Adrenal gland (tissue), 12 donors: ENCODE results near the gene RAI14. TPM values are rescaled to one million over a fixed set of nuclear protein-coding genes. Genes with fewer than 3 reads are reported as not detected.

ENCODE experiments used
- DNase-seq, 7 donors: peaks; one replicate each; pipeline ENCODE4 v3.0.0-alpha.2; 2019 to 2020
- H3K27ac ChIP-seq, 5 donors: fragments of 200-600 bp; sonication (generic) in 4 of 5; 1 replicate in 3 of 5; 2 replicates in 2 of 5; pipeline versions ENCODE4 v1.5.1 to v1.8.0; 2016 to 2020; ENCODE audit warnings: mild to moderate bottlenecking in 1 of 5
- H3K27me3 ChIP-seq: fragments of 200-600 bp; 2 replicates; pipeline ENCODE4 v1.8.0; 2021
- H3K36me3 ChIP-seq, 2 donors: fragments of 200-600 bp; replicated peaks in 1 of 2; 1 replicate in 1 of 2; 2 replicates in 1 of 2; pipeline versions ENCODE4 v1.5.1 to v1.8.0; 2018 to 2022
- H3K4me1 ChIP-seq, 2 donors: fragments of 200-600 bp; replicated peaks in 1 of 2; 1 replicate in 1 of 2; 2 replicates in 1 of 2; pipeline versions ENCODE4 v1.5.1 to v1.8.0; 2018 to 2021
- H3K4me3 ChIP-seq, 4 donors: fragments of 200-600 bp; sonication (generic) in 3 of 4; one replicate each; pipeline ENCODE4 v1.5.1; 2016 to 2018
- H3K9me3 ChIP-seq, 3 donors: fragments of 200-600 bp; sonication (generic) in 1 of 3; replicated peaks in 1 of 3; 1 replicate in 2 of 3; 2 replicates in 1 of 3; pipeline versions ENCODE4 v1.5.1 to v1.8.0; 2016 to 2021
- POLR2A ChIP-seq, 2 donors: fragments of 450-650 bp; IDR thresholded peaks; one replicate each; pipeline ENCODE4 v1.6.1; 2017; ENCODE audit warnings: antibody characterized with exemption in 2 of 2, mild to moderate bottlenecking in 2 of 2, moderate library complexity in 1 of 2
- WGBS, 4 donors: extraction: QIAGEN DNeasy Blood & Tissue Kit in 2 of 4; methylation state at CpG; one replicate each; pipeline versions ENCODE4 v1.1.5 to v1.1.7; 2013 to 2017; 5-methylcytosine and 5-hydroxymethylcytosine counted together
- intact Hi-C, 2 donors: fragments of 100-400 bp; cut with DNase I; formaldehyde crosslinking; loops; one replicate each; pipeline versions ENCODE4 v1.14.1 to v1.15.0; 2022 to 2023
- polyA plus RNA-seq, 3 donors: library from polyadenylated mRNA; stranded (reverse); fragments of 200-250 nt in 2 of 3; fragments of 350-450 nt in 1 of 3; fragmentation: Illumina TruSeq in 1 of 3; extraction: RNeasy Lipid Tissue Mini Kit (QIAGEN cat#74804) in 1 of 3; gene quantifications; one replicate each; pipeline ENCODE4 v1.2.3, GENCODE V29; 2013 to 2014
- total RNA-seq, 9 donors: library from RNA; depleted of rRNA in 4 of 9; stranded (reverse); fragments of >200 nt in 4 of 9; fragments of 120-200 nt in 1 of 9; fragmentation: NEBNext Ultra II Directional in 1 of 9; extraction: Animal tissue kit (Norgen Biotek cat#: 25700) in 1 of 9; gene quantifications; one replicate each; pipeline versions ENCODE4 v1.1.0 to v1.2.4, GENCODE V29; 2013 to 2023
- TF ChIP-seq, protein P1 (sequence below), 6 experiments: fragments of 450-650 bp in 4 of 6; fragments of 200-600 bp in 2 of 6; sonication (generic) in 1 of 6; IDR thresholded peaks; 1 replicate in 5 of 6; 2 replicates in 1 of 6; pipeline versions ENCODE4 v1.5.1 to v1.8.0; 2016 to 2021; ENCODE audit warnings: antibody characterized with exemption in 6 of 6, mild to moderate bottlenecking in 2 of 6, moderate library complexity in 1 of 6
- donor health status: healthy with polysubstance abuse.
- donor health status: Bipolar disorder and iron deficiency.
- donor health status: DM: yes; HTN: yes; CAD: no.
- donor health status: DM: no; HTN: no; CAD: no.
- donor health status: DM: no; HTN: no; CAD: no.
- donor health status: DM: yes; HTN: yes; CAD: no.

RAI14 gene
- total and polyA plus RNA-seq, 12 donors = 9.1 to 158 (median 28.5) TPM

DNA sequence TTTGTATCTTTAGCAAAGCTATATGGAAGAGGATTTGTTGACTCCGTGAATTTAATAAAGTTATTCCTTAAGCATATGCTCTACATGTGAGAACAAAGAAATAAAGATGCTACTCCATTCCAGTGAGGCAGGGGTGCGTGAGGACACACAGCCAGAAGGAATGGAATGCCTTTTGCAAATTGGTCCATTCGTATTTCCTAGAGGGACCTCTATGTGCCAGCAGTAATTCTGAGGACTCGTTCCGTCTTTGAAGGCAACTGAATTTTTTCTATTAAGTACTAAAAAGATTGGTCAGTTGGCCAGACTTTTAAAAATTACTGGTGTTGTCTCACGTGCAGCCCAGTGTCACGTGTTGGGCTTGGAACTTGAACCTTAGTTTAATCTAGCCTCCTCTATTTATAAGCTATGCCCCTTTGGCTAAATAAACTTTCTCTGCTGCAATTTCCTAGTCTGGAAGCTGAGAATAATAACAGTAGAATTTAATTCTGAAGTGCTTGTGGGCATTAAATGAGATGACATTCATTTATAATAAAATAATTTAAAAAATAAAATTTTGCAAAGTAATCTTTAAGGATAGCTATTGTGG is 13.9 kb downstream of the RAI14 start:
- 65 to 79% (median 75%) methylated on average over 7 of the region's 7 CpGs for WGBS, 4 donors

DNA sequence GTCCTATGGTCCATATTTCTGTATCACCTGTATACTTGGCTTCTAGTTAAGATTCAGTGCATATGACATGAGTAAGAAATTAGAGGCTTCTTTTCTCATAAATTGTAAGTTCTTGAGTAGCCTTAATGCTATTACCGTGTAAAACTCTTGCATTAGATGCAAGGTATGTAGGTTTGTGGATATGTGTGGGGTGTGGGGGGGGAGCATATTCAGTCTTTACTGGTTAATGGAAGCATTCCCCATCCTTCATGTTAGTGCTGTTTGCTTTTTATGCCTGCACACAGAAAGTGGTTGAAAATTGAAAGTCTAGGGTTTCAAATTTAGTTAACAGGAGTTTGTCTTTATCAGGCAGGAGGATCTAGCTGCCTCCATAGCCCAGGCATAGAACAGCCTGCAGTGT is 16.1 kb downstream of the RAI14 start:
- WGBS, 4 donors = 95 to 100% (median 96%) methylated on average over 1 of the region's 1 CpG
- no peak for TF ChIP-seq POLR2A (IDR thresholded peaks at IDR 0.05)
- TF ChIP-seq, protein P1, sequence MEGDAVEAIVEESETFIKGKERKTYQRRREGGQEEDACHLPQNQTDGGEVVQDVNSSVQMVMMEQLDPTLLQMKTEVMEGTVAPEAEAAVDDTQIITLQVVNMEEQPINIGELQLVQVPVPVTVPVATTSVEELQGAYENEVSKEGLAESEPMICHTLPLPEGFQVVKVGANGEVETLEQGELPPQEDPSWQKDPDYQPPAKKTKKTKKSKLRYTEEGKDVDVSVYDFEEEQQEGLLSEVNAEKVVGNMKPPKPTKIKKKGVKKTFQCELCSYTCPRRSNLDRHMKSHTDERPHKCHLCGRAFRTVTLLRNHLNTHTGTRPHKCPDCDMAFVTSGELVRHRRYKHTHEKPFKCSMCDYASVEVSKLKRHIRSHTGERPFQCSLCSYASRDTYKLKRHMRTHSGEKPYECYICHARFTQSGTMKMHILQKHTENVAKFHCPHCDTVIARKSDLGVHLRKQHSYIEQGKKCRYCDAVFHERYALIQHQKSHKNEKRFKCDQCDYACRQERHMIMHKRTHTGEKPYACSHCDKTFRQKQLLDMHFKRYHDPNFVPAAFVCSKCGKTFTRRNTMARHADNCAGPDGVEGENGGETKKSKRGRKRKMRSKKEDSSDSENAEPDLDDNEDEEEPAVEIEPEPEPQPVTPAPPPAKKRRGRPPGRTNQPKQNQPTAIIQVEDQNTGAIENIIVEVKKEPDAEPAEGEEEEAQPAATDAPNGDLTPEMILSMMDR (IDR thresholded peaks at IDR 0.05) = no peak
- H3K4me1 ChIP-seq = peaks cover 6 to 8% of the 10 kb centered on the region in 2 donors
- intact Hi-C loops = no loop called here
- H3K27me3 ChIP-seq = no peaks in the 10 kb centered on the region
- H3K36me3 ChIP-seq = no peaks in the 10 kb centered on the region
- no peak overlapping the region for H3K27ac ChIP-seq
- no peak overlapping the region for H3K4me3 ChIP-seq
- H3K9me3 ChIP-seq = no peaks in the 10 kb centered on the region
- no peak for DNase-seq

More for the DNA sequence above, 13.9 kb downstream of the RAI14 start:
- Histone ChIP-seq H3K27me3 (no peaks in the 10 kb centered on the region), H3K9me3 (no peaks in the 10 kb centered on the region), H3K4me3 (no peak overlapping the region), H3K4me1 (peaks cover 0 to 6% of the 10 kb centered on the region in 2 donors), H3K27ac (no peak overlapping the region), H3K36me3 (no peaks in the 10 kb centered on the region)
- no peak for DNase-seq
- TF ChIP-seq, protein P1 (IDR thresholded peaks at IDR 0.05) = no peak
- TF ChIP-seq POLR2A (IDR thresholded peaks at IDR 0.05) = no peak
- intact Hi-C loops = no loop called here

DNA sequence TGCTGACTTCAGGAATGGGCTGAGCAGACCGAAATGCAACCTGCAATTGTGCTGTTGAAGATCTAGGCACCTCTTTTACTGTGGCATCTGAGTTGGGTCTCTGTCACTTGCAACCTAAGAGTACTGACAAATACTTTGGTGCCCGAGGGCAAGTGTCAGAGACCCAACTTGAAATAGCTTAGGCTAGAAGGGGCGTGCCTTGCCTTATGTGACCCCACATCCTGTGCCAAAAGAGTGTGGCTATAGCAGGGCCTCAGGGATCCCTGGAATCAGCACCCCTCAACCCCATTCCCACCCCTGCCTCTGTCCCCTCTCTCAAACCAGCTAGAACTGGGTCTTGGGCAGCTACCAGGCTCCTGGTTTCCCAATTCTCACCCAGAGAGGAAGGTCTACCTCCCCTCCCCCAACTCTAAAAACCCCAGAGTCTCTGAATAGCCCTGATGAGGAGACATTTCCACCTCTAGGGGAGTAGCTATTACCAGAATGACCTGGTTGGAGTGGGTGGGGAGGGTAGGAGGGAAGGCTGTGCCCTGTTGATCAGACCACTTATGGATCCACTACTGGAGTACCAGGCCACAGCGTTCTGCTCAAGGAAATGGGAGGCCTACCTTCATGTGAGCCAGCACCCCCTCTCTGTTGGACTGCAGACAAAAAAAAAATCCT is 17.5 kb downstream of the RAI14 start:
- peak overlapping the region in 1 of 5 donors; percentile 59 for H3K27ac ChIP-seq
- WGBS, 4 donors = 86 to 91% (median 91%) methylated on average over 4 of the region's 4 CpGs
- intact Hi-C loops = no loop called here
- H3K36me3 ChIP-seq = no peaks in the 10 kb centered on the region
- H3K4me3 ChIP-seq = no peak overlapping the region
- H3K27me3 ChIP-seq = no peaks in the 10 kb centered on the region
- peaks cover 6 to 8% of the 10 kb centered on the region in 2 donors for H3K4me1 ChIP-seq
- TF ChIP-seq, protein P1 (IDR thresholded peaks at IDR 0.05) = no peak
- TF ChIP-seq POLR2A (IDR thresholded peaks at IDR 0.05) = no peak
- no peak for DNase-seq
- H3K9me3 ChIP-seq = no peaks in the 10 kb centered on the region

DNA sequence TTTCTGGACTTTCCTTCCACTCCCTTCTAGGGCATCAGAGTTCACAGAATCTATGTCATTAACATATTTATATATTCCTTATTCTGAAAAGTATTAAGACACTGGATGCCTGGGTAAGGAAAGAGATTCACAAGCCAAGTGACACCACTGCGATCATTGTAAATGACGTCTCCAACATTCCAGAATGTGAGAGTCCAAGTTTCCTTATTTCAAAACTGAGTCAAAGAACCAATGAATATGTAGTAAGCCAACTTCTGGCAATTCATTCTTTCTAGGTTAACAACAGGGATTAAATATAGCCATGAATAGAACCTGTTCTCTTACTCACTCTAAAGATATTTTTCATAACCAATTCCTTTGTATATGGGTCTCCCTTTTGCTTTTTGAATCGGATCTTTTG is 18.1 kb downstream of the RAI14 start:
- intact Hi-C loops = no loop called here
- TF ChIP-seq, protein P1 (IDR thresholded peaks at IDR 0.05) = no peak
- TF ChIP-seq POLR2A (IDR thresholded peaks at IDR 0.05) = no peak
- Histone ChIP-seq H3K27me3 (no peaks in the 10 kb centered on the region), H3K36me3 (no peaks in the 10 kb centered on the region), H3K4me3 (no peak overlapping the region), H3K9me3 (no peaks in the 10 kb centered on the region), H3K4me1 (peaks cover 6 to 8% of the 10 kb centered on the region in 2 donors), H3K27ac (no peak overlapping the region)
- DNase-seq = no peak
- 79 to 86% (median 82%) methylated on average over 3 of the region's 3 CpGs for WGBS, 4 donors
